OCI-LY1 (cell line): ENCODE measurements around the gene JAM3.

Source experiments
- H2AFZ ChIP-seq: fragments of 200-600 bp; sonication (generic), shearing (Covaris generic); 2 replicates; pipeline ENCODE4 v1.6.0; 2014; ENCODE audit warnings: antibody characterized with exemption, mild to moderate bottlenecking, low read length
- H3F3A ChIP-seq: fragments of 200-600 bp; sonication (generic), shearing (Covaris generic); 2 replicates; pipeline ENCODE4 v1.6.0; 2014; ENCODE audit warnings: mild to moderate bottlenecking, antibody characterized with exemption, low read length, moderate library complexity; ENCODE audit not compliant: insufficient read depth
- H3K27ac ChIP-seq: fragments of 200-600 bp; sonication (generic); 2 replicates; pipeline ENCODE4 v1.5.1; 2014; ENCODE audit warnings: low read length, mixed run types, mild to moderate bottlenecking, low read depth; ENCODE audit not compliant: poor library complexity, severe bottlenecking
- H3K27me3 ChIP-seq: fragments of 200-600 bp; sonication (generic); 2 replicates; pipeline ENCODE4 v1.6.0; 2014; ENCODE audit warnings: antibody characterized with exemption, mild to moderate bottlenecking, low read length, moderate library complexity; ENCODE audit not compliant: insufficient read depth
- H3K36me3 ChIP-seq: fragments of 200-600 bp; sonication (generic); 2 replicates; pipeline ENCODE4 v1.6.1; 2014; ENCODE audit warnings: mild to moderate bottlenecking, antibody characterized with exemption, low read length, moderate library complexity, mixed read lengths; ENCODE audit not compliant: insufficient read depth
- H3K4me1 ChIP-seq: fragments of 200-600 bp; sonication (generic); 2 replicates; pipeline ENCODE4 v1.5.1; 2014; ENCODE audit warnings: mild to moderate bottlenecking, low read length, moderate library complexity; ENCODE audit not compliant: insufficient read depth, severe bottlenecking
- H3K4me2 ChIP-seq: fragments of 200-600 bp; sonication (generic), shearing (Covaris generic); 2 replicates; pipeline ENCODE4 v1.6.1; 2014; ENCODE audit warnings: low read length
- H3K4me3 ChIP-seq: fragments of 200-600 bp; sonication (generic); 2 replicates; pipeline ENCODE4 v1.5.1; 2014; ENCODE audit warnings: low read length, low read depth, mild to moderate bottlenecking, mixed read lengths; ENCODE audit not compliant: poor library complexity, severe bottlenecking
- H3K79me2 ChIP-seq: fragments of 200-600 bp; shearing (Covaris generic); 2 replicates; pipeline ENCODE4 v1.6.1; 2016; ENCODE audit warnings: mixed run types, low read length, mixed read lengths; ENCODE audit not compliant: insufficient read depth
- H3K9ac ChIP-seq: fragments of 200-600 bp; sonication (generic), shearing (Covaris generic); 2 replicates; pipeline ENCODE4 v1.6.1; 2014; ENCODE audit warnings: mild to moderate bottlenecking, low read length, mixed read lengths
- H3K9me2 ChIP-seq: fragments of 200-600 bp; sonication (generic), shearing (Covaris generic); 2 replicates; pipeline ENCODE4 v1.6.1; 2014; ENCODE audit warnings: low read depth, mild to moderate bottlenecking, low read length, mixed read lengths
- H3K9me3 ChIP-seq: fragments of 200-600 bp; shearing (Covaris generic); 2 replicates; pipeline ENCODE4 v1.6.1; 2014; ENCODE audit warnings: low read length, mixed read lengths
- H4K20me1 ChIP-seq: fragments of 200-600 bp; sonication (generic), shearing (Covaris generic); 2 replicates; pipeline ENCODE4 v1.6.0; 2016; ENCODE audit warnings: mild to moderate bottlenecking, low read length; ENCODE audit not compliant: insufficient read depth
- CTCF ChIP-seq: fragments of 200-600 bp; sonication (generic), shearing (Covaris generic); IDR thresholded peaks from 2 replicates; pipeline ENCODE4 v1.5.1; 2017; ENCODE audit warnings: mild to moderate bottlenecking, antibody characterized with exemption, low read length, moderate library complexity, mixed read lengths
- EZH2 ChIP-seq: fragments of 200-600 bp; sonication (generic), shearing (Covaris generic); IDR thresholded peaks from 2 replicates; pipeline ENCODE4 v1.8.0; 2017; ENCODE audit warnings: borderline replicate concordance, mixed run types, mild to moderate bottlenecking, antibody characterized with exemption, low read length, moderate library complexity, mixed read lengths

JAM3 gene

GRCh38 chr11:134144744-134145143 lies 75.9 kb downstream of the JAM3 start:
- no peak overlapping the region for H3K4me2 ChIP-seq
- H3K4me3 ChIP-seq = no peak overlapping the region
- no peaks in the 10 kb centered on the region for H3K4me1 ChIP-seq
- no peak for TF ChIP-seq EZH2
- TF ChIP-seq CTCF = no peak
- H2AFZ ChIP-seq = no peak overlapping the region
- peaks cover 7% of the 10 kb centered on the region for H3K36me3 ChIP-seq
- H3K9me3 ChIP-seq = no peaks in the 10 kb centered on the region
- H3K79me2 ChIP-seq = no peaks in the 10 kb centered on the region
- H3K27ac ChIP-seq = no peak overlapping the region
- no peaks in the 10 kb centered on the region for H3K9me2 ChIP-seq
- no peaks in the 10 kb centered on the region for H3F3A ChIP-seq
- H3K9ac ChIP-seq = no peak overlapping the region
- no peaks in the 10 kb centered on the region for H3K27me3 ChIP-seq
- no peaks in the 10 kb centered on the region for H4K20me1 ChIP-seq

- Histone ChIP-seq H3K4me3 (no peak overlapping the region), H3K27me3 (no peaks in the 10 kb centered on the region), H3K9me3 (no peaks in the 10 kb centered on the region), H3F3A (no peaks in the 10 kb centered on the region), H3K36me3 (peaks cover 15% of the 10 kb centered on the region), H3K4me1 (no peaks in the 10 kb centered on the region), H3K79me2 (no peaks in the 10 kb centered on the region), H3K9ac (no peak overlapping the region), H4K20me1 (no peaks in the 10 kb centered on the region), H3K27ac (no peak overlapping the region), H3K4me2 (no peak overlapping the region), H2AFZ (no peak overlapping the region), H3K9me2 (no peaks in the 10 kb centered on the region)
- TF ChIP-seq EZH2 = no peak
- TF ChIP-seq CTCF = no peak
Observed at GRCh38 chr11:134145715-134146114, 76.8 kb downstream of the JAM3 start.

GRCh38 chr11:134146598-134146997 lies 77.7 kb downstream of the JAM3 start:
- Histone ChIP-seq H3F3A (no peaks in the 10 kb centered on the region), H3K79me2 (no peaks in the 10 kb centered on the region), H3K27ac (no peak overlapping the region), H3K36me3 (peaks cover 23% of the 10 kb centered on the region), H4K20me1 (no peaks in the 10 kb centered on the region), H3K27me3 (no peaks in the 10 kb centered on the region), H3K9me2 (no peaks in the 10 kb centered on the region), H3K4me2 (no peak overlapping the region), H3K4me1 (no peaks in the 10 kb centered on the region), H3K9ac (no peak overlapping the region), H2AFZ (no peak overlapping the region), H3K9me3 (no peaks in the 10 kb centered on the region), H3K4me3 (no peak overlapping the region)
- TF ChIP-seq CTCF (no peak), EZH2 (no peak)
